Stimulated activated CD8-positive, alpha-beta memory T cell treated with anti-CD3 and anti-CD28 coated beads, Interleukin-15, amount 100 ng/mL, for 48 hours (primary cell): ENCODE data around the gene VSTM2L.

Experiments used
- DNase-seq, 2 donors: peaks; one replicate each; pipeline ENCODE4 v3.0.0-alpha.2; 2020; ENCODE audit warnings: low read depth in 2 of 2

Gene VSTM2L

DNA sequence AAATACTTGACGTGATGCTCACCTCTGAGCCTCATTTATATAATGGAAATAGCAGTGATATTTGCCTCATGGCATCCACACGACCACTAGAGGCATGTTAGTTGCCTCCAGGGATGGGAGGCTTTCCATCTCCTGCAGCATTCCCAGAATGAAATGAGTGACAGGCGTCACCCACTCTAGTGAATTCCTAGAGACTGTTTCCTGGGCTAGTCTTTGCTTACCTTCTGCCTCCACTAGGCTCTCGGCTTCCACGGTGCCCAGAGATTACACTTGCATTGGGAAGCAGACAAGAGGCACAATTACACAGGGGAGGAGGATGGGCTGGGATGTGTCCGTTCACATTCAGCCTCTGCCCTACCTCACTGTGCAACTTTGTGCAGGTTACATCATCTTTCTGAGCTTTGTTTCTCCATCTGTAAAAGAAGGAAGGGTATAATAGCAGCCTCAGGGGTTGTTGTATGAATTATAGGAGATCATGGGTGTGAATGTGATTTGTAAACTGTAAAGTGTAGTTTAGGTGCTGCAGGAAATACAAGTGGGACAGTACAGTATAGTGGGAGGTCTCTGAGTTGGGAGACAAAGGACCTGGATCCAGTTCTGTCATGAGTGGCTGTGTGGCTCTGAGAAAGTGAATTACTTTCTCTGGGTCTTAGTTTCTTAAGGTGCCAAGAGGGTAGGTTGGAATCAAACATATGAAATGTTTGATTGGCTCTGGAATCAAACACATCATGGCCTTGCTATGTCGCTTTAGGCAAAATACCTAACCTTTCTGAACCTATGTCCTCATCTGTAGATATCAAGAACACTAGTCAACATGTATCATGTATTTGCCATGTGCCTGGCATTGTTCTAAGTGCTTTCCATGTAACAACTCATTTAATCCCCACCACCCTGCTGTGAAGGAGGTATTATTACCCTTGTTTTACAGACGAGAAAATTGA, 3.6 kb upstream of the VSTM2L start:
- DNase-seq = no peak

DNA sequence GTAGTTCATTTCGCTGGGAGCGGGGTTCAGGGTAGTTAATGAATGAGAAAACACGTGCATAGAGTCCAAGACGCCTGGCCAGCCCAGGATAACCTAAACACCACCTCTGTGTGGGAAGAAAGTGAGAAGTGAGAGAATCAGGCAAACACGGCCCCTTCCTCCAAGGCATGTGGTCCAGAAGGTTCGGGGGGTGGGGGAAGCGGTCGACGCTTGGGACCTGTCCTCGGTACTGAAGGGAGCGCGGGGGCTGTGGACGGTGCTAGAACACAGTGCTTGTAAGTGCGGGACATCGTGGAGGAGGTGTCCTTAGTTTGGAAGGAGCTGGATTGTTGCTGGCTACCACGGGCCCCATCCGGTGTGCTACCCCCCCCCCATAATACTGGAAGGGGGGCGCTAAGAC, 1.7 kb upstream of the VSTM2L start:
- DNase-seq = no peak

DNA sequence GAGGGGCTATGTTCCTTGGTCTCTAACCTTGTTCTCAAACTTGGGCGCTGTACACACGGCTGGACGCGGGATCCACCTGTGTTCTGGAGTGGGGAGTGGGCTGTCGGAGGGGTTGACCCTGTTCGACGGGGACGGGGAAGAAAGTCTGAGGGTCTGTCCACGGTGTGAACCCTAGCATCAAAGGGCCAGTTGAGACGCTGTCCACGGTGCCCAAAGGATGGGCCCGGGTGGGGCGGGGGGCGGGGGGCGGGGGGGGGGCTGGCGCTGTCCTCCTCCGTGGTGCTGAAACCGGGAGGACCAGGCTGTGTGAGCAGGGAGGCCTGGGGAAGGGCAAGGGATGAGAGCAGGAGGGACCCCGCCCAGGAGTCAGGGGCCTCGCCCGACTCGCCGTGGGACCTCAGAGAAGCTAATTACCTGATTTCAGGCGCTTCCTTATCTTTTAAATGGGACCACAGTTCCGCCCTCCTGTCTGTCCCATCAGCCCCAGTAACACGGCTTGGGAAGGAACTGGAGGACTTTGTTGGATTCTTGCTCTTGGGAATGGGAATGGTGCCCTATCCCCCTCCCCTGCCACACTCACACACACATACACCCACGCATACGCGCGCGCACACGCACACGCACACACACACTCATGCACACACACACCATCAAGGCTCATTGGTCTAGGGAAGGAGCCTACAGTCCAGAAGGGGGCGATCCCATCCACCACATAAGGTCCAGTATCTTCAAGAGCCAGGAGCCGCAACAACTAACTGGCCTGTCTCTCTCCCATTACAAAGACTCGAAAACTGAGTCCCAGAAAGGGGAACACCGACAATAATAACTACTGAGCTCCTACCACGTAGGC, 1.0 kb upstream of the VSTM2L start:
- DNase-seq = no peak

DNA sequence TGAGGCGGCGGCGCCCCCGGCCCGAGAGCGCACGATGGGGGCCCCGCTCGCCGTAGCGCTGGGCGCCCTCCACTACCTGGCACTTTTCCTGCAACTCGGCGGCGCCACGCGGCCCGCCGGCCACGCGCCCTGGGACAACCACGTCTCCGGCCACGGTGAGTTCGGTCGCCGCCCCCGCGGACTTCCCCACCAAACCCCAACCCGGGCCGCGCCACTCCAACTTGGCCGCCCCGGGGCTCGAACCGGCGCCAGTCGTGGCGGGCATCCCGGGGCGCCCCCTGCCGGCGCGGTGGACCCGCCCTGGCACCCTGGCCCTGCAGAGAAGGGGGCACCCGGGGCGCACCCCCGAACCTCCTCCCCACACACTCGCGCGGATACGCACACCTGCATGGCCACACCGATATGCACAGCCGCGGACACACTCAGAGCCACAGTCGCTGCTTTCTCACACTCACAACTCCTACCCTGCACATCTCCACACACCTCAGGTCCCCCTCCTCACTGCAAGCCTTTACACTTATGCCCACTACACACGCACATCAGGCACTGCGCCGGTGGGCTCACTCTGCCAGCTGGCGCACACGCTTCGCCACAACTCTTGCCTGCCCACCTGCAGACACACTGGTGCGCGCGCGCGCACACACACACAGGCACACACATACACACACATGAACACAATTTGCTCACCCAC, 535 bp downstream of the VSTM2L start:
- DNase-seq = no peak

DNA sequence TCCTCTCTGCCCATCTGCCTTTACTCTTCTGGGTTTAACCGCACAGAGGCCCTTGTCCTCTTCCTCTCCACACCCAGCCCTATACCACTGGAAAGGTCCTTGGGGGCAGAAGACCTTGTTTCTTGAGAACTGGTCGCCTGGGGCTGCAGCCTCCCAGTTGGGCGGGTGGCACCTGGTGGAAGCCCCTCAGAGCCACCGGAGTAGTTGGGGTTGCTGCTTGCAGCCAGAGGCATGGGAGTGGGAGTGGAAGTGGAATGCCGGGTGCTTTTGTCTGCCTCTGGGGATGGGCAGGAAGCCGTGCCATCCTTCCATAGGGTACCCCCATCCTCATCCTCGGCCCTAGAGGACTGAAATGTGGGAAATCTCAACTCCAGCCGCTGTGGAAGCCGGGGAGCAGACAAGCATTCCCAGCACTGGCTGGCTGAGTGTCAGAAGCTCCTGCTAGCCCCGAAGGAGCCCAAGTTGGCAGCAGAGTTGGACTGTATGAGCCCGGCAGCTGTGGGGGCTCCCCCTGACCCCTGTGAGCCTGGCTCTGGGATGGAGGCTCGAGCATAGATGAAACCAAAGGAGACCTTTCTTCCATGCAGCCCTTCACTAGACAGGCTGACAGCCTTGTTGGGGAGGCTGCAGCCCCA, 1.2 kb downstream of the VSTM2L start:
- DNase-seq = no peak

DNA sequence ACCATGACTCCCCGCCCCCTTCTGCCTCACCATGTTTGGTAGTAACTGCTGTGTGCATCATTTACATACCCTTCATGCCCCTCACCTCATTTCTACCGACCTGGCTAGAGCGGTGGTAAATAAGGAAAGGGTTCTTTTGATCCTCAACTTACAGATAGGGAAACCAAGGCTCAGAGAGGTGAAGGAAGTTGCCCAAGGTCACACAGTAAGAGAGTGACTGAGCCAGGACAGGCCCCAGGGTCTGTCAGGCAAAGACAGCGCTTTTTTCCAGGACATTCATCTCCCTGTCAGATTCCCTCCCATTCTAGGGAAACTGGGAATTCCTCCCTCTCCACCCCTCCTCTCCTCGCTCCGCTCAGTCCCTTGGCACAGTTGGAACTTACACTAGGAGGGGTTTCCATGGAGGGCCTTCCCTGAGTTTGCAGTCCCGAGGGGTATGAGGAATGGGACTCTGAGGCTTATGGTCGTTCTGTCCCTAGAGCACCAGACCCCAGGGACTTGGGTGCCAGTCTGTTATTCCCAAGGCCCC, 2.0 kb downstream of the VSTM2L start:
- no peak for DNase-seq

DNA sequence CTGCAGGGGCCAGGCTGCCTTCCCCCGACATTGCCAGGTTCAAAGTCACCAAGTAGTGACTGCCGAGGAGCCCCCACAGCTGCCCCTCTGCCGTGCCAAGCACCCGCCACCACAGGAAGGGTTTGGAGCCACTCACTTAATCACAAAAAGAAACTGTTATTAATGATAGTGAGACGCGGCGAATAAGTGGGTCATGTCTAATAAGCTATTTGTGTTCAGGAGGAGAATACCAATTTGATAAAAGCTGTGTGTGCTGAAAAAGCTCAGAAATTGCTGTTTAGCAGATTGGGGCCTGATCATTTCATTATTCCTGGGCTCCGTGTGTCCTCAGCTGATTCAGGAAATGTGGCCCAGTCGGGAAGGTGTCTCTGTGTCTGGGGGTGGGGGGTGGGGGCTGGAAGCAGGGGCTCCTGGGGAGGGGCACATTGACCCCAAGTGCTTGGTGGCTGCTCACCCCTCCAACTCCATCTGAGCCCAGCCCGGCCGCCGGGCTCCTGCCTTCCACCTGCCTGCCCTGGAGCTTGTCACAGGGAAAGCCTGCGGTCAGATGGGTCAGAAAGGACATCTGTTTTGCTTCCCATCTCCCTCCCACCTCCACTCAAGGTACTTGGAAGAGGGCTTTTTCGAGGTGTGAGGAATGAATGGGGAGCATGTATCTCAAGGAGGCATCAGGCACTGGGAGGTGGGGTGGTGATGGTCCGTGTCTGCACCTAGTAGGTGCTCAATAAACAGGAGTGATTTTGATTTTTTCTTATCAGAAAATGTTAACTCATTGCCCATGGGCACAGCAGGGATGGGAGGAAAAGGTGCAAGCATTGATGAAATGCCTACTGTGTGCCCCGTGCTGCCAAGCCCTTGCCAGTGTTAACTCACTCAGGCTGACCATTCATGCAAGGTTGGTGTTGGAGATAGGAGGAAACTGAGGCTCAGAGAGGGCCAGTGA, 3.0 kb downstream of the VSTM2L start:
- DNase-seq = no peak

DNA sequence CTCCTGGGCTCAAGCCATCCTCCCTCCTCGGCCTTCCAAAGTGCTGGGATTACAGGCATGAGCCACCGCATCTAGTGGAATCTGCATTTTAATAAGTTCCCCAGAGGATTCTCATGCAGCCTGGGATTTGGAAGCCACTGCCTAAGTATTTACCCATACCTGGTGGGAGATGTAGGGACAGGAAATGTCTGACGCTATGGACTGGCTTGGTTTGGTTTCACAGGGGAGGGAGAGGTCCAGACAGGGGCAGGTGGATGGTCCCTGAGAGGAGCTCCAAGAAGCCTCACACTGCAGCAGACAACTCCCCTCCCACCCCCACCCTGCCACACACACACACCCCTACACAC, 4.4 kb downstream of the VSTM2L start:
- DNase-seq = no peak

DNA sequence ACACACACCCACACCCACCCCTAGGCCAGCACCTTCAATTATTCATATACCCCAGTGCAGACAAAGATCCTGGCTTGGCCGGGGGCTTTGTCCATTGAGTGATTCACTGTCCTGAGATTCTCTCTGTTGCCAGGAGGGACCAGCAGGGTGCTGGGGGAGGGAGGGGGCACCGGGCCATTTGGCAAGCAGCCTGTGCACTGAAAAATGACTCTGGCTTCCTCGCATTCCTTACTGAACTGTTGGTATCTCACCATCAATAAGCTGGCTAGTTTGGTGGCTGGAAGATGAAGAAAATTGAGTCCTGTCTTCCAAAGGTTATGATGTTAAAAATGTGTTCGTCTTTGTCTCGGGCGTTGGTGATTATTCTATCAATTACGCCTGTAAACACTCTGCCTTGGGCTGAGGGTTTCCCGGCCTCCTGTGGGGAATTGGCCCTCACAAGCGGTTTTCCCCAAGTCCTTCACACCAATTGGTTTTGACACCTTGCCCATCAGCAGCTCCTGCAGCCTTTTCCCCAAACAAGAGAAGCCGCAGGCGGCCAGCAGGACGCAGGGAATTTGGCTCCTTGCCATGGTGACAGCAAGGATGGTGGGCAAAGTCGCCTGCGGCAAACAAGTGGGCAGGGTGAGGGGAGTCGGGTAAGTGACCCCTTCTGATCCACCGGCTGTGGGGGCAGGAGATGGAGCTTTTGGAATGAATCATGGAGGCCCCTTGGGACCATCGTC, 4.9 kb downstream of the VSTM2L start:
- DNase-seq = no peak

DNA sequence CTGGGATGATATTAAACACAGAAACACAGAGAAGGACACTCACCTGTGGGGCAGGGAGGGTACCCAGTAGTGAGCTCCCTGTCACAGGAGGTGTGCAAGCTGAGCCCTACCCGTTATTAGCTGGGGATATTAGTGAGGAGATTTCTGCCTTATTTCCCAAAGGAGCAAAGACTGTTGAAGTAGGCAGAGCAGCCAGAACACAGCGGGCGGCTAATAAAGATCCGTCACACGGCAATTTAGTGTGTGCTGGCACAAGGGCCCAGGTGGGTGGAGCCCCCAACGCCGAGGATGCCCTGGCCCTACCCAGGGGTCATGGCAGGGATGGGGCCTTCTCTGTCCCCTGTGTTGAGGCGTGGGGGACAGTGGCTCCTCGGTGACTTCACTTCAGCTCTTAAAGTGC, 8.3 kb downstream of the VSTM2L start:
- no peak for DNase-seq

DNA sequence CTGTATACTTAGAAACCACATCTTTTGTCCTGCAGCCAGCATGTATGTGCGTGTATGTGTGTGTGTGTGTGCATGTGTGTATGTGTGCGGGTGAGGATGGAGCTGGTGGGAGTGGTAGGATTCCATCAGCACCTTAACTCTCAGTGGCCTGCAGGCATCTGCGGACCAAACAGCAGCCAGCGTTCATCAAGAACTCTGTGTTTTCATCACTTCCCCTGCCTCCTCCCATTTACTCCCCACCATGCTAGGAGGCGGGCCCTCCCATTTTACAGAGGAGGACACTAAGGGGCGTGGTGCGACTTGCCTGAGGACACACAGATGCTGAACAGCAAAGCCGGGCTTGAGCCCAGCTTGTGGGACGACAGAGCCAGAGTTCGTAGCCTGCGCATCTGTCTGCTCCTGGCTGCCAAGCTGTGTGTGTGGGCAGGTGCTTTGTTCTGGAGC, 8.9 kb downstream of the VSTM2L start:
- no peak for DNase-seq

DNA sequence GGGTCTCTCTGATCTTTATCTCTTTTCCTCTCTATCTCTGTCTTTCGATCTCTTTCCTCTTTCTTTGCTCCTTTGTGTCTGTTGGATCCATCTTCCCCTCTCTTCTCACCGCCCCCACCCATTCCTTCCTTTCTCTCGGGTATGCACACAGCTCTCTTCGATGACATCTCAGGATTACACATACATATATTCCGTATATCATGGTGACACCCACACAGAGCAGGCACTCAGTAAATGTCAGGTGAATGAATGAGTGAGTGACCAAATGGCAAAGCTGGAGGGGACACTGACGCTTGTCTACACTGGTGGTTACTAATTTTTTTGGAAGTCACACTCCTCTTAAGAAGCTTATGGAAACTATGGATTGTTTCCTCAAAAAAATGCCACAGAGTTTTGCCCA, 9.9 kb downstream of the VSTM2L start:
- no peak for DNase-seq

DNA sequence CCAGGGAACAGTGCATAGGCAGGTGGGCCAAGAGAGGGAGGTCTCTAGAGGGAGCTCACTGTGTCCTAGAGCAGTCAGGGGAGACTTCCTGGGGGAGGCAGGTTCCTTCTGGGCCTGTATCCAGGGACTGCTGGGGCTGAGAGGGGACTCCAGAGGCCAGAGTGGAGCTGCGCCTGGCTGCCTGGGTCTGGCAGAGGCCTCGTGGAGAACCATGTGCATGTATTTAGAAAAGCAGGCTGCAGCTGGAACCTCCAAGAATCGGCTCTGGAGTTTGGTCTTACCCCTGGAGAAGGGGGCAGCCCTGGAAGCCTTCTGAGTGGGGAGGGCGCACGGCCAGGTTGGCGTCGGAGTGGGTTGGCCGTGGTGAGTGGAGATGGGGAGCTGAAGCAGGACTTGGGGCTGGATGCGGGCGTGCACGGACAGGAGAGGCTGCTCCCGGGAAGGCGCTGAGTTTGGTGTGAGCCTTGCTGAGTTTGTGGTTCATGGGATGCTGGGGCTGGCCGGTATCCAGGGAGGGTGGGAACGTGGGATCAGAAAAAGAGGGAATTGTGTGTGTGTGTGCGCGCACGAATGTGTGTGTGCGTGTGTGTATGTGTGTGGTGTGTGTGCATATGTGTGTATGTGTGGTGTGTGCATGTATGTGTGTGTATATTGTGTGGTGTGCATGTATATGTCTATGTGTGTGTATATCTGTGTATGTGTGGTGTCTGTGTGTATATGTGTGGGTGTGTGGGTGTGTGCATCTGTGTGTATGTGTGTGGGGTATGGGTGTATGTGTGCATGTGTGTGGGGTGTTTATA, 10.8 kb downstream of the VSTM2L start:
- no peak for DNase-seq

DNA sequence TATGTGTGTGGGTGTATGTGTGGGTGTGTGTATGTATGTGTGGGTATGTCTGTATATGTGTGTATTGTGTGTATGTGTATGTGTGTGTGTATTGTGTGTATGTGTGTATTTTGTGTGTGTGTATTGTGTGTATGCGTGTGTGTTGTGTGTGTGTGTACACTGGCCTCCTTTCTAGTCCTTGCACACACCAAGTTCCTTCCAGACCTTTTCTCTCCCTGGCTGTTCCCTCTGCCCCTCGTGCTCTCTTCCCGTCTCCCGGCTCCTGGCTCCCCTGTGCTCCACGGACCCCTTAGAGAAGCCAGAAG, 11.4 kb downstream of the VSTM2L start:
- DNase-seq = no peak

DNA sequence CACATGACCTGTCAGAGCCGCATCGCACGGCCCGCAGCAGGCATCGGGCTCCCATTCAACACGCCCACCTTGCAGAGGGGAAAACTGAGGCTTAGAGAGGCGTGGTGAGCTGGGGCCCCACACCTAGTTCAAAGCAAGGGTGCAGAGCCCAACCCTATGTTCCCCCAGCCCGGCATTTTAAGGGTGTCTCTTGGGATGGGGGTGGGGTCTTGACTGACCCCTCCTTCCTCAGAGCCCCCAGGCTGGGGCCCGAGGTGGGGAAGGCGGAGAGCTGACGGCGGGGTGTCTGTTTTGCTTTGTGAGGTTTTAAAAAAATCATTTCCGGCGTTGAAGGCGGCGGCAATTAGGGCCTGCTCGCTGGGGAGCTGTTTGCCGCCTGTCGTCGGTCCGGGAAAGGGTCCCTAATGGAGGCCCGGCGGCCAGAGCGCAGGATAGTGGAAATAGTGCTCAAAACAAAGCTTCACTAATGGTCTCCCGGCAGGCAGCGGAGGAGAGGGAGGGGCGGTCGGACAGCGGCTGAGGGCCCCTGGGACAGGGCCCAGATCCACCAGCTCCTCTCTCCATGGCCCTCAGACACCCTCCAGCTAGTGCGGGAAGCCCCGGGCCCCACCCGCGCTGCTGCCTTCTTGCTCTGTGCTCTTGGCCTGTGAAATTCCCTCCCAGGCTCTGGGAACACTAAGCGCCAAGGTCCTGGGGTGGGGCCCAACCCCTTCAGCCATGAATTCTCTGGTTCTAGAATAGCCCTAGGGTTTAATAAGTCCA, 11.9 kb downstream of the VSTM2L start:
- DNase-seq = no peak

DNA sequence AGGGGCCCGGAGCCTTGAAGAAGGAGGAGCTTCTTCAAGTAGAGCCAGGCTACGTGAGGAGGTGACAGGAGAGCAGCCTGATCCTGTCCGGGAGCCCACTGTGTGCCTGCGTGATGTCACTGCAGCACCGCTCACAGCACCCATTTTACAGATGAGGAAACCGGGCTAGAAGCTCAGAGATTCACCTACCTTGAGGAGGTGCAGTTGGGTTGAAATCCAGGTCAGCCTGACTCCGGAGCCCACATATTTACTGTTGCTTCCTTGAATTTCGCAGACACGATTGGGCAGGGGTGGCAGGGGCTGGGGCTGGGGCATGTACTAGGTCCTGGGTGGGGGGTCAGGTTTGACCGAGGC, 12.5 kb downstream of the VSTM2L start:
- no peak for DNase-seq

DNA sequence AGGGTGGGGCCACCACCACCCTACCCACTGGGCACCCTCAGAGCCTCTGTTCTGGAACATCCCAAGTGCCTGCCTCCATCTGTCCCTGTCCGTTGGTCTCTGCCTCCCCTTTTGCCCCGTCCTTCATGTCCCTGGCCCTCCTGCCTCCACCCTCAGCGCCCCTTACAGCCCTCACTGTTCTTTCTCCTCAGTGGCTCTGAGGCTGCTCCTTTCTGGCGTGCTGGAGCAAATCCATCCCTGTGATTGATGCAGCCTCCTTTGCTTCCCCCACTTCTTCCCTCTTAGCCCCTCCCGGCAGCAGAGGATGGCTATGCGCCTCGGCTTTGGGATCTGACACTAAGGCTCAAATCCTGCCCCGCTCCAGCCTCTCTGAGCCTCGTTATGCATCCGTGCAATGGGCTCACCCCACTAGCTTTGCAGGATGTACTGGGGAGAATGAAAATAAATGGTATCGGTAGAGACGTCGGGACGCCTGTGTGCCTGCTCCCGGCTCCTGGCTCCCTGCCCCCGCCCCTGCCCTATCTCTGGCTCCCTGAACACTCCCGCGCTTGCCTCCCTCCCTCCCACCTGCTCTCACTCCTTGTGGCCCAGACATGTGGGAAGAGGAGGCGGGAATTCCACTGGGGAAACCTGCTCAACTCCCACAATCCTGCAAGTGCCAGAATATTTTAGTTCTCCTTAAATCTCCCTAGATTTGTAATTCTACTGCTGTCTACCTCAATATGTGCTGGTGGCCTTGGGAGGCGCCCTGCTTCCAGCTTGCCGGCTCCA, 13.1 kb downstream of the VSTM2L start:
- no peak for DNase-seq

DNA sequence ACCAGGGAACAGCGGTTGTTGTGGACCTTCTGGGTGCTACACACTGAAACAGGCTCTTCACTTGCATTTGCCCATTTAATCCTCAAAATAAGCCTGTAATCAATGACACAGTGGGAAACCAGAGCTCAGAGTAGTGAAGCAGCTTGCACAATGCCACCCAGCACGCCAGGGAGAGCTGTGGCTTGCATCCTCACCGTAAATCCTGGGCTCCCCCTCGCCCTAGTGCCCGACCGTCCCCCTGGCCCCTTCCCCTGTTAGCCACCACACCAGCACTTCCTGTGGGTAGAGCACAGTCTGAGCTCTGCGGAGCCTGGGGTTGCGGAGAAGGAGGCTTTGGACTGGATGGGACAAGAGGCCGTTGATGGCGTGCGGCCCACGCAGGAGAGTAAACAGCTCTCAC, 14.5 kb downstream of the VSTM2L start:
- no peak for DNase-seq
